ENCODE data around the gene CD2AP. TPM values are rescaled to one million over a fixed set of nuclear protein-coding genes. Genes with fewer than 3 reads are reported as not detected.

The CD2AP gene
- total RNA-seq, 3 donors from 2014 or later, result 21.3 to 60.7 (median 34.4) TPM

DNA sequence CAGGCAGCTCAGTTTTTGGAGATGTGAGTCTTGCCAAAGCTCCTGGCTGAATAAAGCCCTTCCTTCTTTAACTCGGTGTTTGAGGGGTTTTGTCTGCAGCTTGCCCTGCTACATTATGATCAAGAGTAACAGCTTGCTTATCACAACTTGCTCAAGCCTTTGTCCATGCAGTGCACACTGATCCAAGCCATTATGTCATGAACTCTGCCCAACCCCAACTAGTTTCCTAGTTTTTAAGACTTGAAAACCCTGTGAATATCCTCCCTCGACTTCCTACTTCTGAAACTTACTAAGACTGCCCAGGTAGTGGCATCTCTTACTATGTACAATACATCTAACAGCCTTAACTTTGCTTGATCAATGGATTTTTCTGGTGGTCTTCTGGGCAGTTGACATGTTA is 170.4 kb downstream of the CD2AP start:
- no peak for DNase-seq (ENCODE audit: low spot score in 2 of 2)
- Histone ChIP-seq H3K9me3 (no peaks in the 10 kb centered on the region), H3K4me1 (no peaks in the 10 kb centered on the region), H3K36me3 (no peaks in the 10 kb centered on the region), H3K27ac (no peak overlapping the region), H3K4me3 (no peak overlapping the region), H3K27me3 (no peaks in the 10 kb centered on the region)
- intact Hi-C loops (cut with DNase I; ENCODE audit: low total_unique reads), result no loop called here
- no peak for TF ChIP-seq POLR2AphosphoS5 (IDR thresholded peaks at IDR 0.05)
- TF ChIP-seq POLR2A (IDR thresholded peaks at IDR 0.05), result no peak
- TF ChIP-seq, protein P1, sequence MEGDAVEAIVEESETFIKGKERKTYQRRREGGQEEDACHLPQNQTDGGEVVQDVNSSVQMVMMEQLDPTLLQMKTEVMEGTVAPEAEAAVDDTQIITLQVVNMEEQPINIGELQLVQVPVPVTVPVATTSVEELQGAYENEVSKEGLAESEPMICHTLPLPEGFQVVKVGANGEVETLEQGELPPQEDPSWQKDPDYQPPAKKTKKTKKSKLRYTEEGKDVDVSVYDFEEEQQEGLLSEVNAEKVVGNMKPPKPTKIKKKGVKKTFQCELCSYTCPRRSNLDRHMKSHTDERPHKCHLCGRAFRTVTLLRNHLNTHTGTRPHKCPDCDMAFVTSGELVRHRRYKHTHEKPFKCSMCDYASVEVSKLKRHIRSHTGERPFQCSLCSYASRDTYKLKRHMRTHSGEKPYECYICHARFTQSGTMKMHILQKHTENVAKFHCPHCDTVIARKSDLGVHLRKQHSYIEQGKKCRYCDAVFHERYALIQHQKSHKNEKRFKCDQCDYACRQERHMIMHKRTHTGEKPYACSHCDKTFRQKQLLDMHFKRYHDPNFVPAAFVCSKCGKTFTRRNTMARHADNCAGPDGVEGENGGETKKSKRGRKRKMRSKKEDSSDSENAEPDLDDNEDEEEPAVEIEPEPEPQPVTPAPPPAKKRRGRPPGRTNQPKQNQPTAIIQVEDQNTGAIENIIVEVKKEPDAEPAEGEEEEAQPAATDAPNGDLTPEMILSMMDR (IDR thresholded peaks at IDR 0.05), result no peak

DNA sequence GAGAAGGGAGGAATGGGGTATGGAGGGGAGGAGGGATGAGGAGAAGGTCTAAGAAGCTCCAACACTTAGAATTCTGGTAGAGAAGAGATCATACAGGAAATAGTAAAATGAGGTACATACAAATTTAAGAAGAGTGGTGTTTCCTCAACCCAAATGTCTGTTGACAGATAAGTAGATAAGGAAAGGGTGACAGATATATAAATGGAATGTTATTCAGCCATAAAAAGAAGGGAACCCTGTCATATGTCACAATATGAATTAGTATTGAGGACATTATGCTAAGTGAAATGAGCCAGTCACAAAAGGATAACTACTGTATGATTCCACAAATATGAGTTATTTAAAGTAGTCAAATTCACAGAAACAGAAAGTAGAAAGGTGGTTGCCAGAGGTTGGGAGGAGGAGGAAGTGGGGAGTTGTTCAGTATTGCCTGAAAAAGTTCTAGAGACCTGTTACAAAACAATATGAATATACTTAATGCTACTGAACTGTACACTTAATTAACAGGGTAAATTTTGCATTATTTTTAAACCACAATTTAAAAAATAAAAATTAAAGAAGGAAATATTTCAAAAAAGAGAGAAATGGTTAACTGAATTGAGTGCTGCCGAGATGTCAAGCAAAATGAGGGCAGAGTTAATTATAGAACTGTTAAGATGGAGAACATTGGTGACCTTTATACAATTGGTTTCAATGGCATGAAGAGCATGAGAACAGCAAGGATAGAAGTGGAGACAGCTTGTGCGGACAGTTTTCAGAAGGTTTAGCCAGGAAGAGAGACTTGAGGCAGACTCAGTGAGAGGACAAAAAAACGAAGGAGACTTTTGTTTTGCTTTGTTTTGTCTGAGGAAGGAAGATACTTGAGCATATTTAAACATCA is 173.2 kb downstream of the CD2AP start:
- H3K4me3 ChIP-seq, result no peak overlapping the region
- H3K27ac ChIP-seq, result no peak overlapping the region
- no peaks in the 10 kb centered on the region for H3K4me1 ChIP-seq
- no peaks in the 10 kb centered on the region for H3K27me3 ChIP-seq
- DNase-seq (ENCODE audit: low spot score in 2 of 2), result no peak
- H3K36me3 ChIP-seq, result no peaks in the 10 kb centered on the region
- TF ChIP-seq POLR2AphosphoS5 (IDR thresholded peaks at IDR 0.05), result no peak
- TF ChIP-seq, protein P1 (IDR thresholded peaks at IDR 0.05), result no peak
- no peak for TF ChIP-seq POLR2A (IDR thresholded peaks at IDR 0.05)
- intact Hi-C loops (cut with DNase I; ENCODE audit: low total_unique reads), result no loop called here
- H3K9me3 ChIP-seq, result no peaks in the 10 kb centered on the region

DNA sequence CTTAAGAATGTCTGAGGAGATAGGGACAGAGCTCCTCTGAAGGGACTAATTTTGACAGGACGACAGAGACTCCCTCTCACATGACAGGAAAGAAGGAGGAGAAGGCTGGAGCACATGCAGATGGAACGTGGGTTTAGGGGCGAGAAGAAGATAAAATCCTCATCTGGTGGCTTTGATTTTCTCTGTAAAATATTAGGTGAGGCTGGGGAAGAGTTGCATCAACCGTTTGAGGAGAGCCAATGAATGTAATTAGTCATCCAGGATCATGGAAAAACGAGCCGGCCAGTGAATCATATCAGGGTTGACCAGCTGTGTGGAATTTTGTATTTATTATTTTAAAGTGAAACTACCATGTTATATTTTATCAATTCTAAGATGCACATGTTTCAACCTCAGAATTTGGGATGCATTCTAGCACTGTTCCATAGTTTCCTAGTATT is 173.9 kb downstream of the CD2AP start:
- intact Hi-C loops (cut with DNase I; ENCODE audit: low total_unique reads), result no loop called here
- TF ChIP-seq, protein P1 (IDR thresholded peaks at IDR 0.05), result no peak
- TF ChIP-seq POLR2AphosphoS5 (IDR thresholded peaks at IDR 0.05), result no peak
- TF ChIP-seq POLR2A (IDR thresholded peaks at IDR 0.05), result no peak
- H3K4me1 ChIP-seq, result no peaks in the 10 kb centered on the region
- no peak for DNase-seq (ENCODE audit: low spot score in 2 of 2)
- H3K36me3 ChIP-seq, result no peaks in the 10 kb centered on the region
- no peak overlapping the region for H3K27ac ChIP-seq
- no peak overlapping the region for H3K4me3 ChIP-seq
- H3K9me3 ChIP-seq, result no peaks in the 10 kb centered on the region
- H3K27me3 ChIP-seq, result no peaks in the 10 kb centered on the region

DNA sequence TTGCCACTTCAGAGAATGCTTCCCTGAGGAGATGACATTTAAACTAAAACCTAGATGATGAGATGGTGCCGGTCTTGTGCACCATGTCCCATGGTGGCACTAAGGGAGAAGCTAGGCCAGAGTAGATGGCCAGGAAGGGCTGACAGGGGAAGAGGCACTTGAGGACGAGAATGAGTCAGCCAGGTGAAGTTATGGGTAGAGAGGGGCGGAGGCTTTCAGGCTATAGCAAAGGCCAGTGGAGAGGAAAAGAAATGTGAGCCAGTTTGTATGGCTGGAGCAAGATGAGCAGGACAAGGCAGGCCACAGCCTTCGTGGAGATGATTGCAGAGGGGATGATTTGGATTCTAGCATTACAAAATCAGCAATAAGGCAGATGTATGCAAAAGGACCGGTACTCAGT is 176.1 kb downstream of the CD2AP start:
- Histone ChIP-seq H3K4me1 (no peaks in the 10 kb centered on the region), H3K9me3 (no peaks in the 10 kb centered on the region), H3K4me3 (no peak overlapping the region), H3K36me3 (no peaks in the 10 kb centered on the region), H3K27me3 (no peaks in the 10 kb centered on the region), H3K27ac (no peak overlapping the region)
- TF ChIP-seq POLR2AphosphoS5 (IDR thresholded peaks at IDR 0.05) (no peak), POLR2A (IDR thresholded peaks at IDR 0.05) (no peak)
- TF ChIP-seq, protein P1 (IDR thresholded peaks at IDR 0.05), result no peak
- intact Hi-C loops (cut with DNase I; ENCODE audit: low total_unique reads), result no loop called here
- no peak for DNase-seq (ENCODE audit: low spot score in 2 of 2)

DNA sequence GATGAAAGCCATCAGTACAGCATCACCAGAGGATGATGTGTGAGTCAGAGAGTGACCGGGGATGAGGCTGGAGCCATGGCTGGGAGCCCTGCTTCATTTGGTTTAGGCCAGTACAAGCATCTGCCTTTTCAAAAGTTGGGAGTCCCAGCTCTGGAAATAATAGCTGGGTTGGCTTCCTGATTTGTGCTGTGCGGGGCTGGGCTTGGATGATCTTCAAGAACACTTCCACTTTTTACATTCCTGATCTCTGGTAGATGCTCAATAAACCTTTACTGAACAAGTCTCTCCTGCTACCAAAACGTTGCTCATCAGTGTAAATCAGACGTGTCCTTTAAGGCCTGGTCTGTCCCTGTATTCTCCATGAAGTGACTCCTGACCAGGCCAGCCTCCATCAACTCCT is 176.7 kb downstream of the CD2AP start:
- intact Hi-C loops (cut with DNase I; ENCODE audit: low total_unique reads), result no loop called here
- Histone ChIP-seq H3K27ac (no peak overlapping the region), H3K4me3 (no peak overlapping the region), H3K36me3 (no peaks in the 10 kb centered on the region), H3K9me3 (no peaks in the 10 kb centered on the region), H3K4me1 (no peaks in the 10 kb centered on the region), H3K27me3 (no peaks in the 10 kb centered on the region)
- TF ChIP-seq, protein P1 (IDR thresholded peaks at IDR 0.05), result no peak
- TF ChIP-seq POLR2A (IDR thresholded peaks at IDR 0.05) (no peak), POLR2AphosphoS5 (IDR thresholded peaks at IDR 0.05) (no peak)
- DNase-seq (ENCODE audit: low spot score in 2 of 2), result no peak

All from breast epithelium (tissue), 4 donors.